Measurements from ENCODE around the gene FFAR3. TPM values are rescaled to one million over a fixed set of nuclear protein-coding genes. Genes with fewer than 3 reads are reported as not detected.

Gene FFAR3
- total RNA-seq, 1 donor from 2014 or later = not detected

GRCh38 chr19:35395382-35396199 lies 37.3 kb downstream of the FFAR3 start:
- H3K36me3 Mint-ChIP-seq (ENCODE audit: low read depth) = no peaks in the 10 kb centered on the region
- peaks cover 7% of the 10 kb centered on the region for H3K27me3 Mint-ChIP-seq (ENCODE audit: low read depth)
- no peak for TF ChIP-seq CTCF (IDR thresholded peaks at IDR 0.05)
- H3K27ac Mint-ChIP-seq (ENCODE audit: unreplicated experiment) = no peak overlapping the region
- no peaks in the 10 kb centered on the region for H3K9me3 Mint-ChIP-seq (ENCODE audit: low read depth)
- H3K4me3 Mint-ChIP-seq (ENCODE audit: unreplicated experiment) = no peak overlapping the region
- H3K4me1 Mint-ChIP-seq (ENCODE audit: low read depth) = no peaks in the 10 kb centered on the region
- DNase-seq (ENCODE audit: low spot score) = no peak

GRCh38 chr19:35396240-35396885 lies 38.1 kb downstream of the FFAR3 start:
- Mint-ChIP-seq H3K4me3 (ENCODE audit: unreplicated experiment) (no peak overlapping the region), H3K4me1 (ENCODE audit: low read depth) (no peaks in the 10 kb centered on the region), H3K27me3 (ENCODE audit: low read depth) (peaks cover 4% of the 10 kb centered on the region), H3K36me3 (ENCODE audit: low read depth) (no peaks in the 10 kb centered on the region), H3K9me3 (ENCODE audit: low read depth) (no peaks in the 10 kb centered on the region), H3K27ac (ENCODE audit: unreplicated experiment) (no peak overlapping the region)
- DNase-seq (ENCODE audit: low spot score) = no peak
- no peak for TF ChIP-seq CTCF (IDR thresholded peaks at IDR 0.05)

- Mint-ChIP-seq H3K27me3 (ENCODE audit: low read depth) (peaks cover 4% of the 10 kb centered on the region), H3K36me3 (ENCODE audit: low read depth) (no peaks in the 10 kb centered on the region), H3K4me1 (ENCODE audit: low read depth) (no peaks in the 10 kb centered on the region), H3K27ac (ENCODE audit: unreplicated experiment) (no peak overlapping the region), H3K9me3 (ENCODE audit: low read depth) (no peaks in the 10 kb centered on the region), H3K4me3 (ENCODE audit: unreplicated experiment) (no peak overlapping the region)
- no peak for DNase-seq (ENCODE audit: low spot score)
- no peak for TF ChIP-seq CTCF (IDR thresholded peaks at IDR 0.05)
Observed at GRCh38 chr19:35397064-35397463, 38.8 kb downstream of the FFAR3 start.

- H3K4me3 Mint-ChIP-seq (ENCODE audit: unreplicated experiment) = no peak overlapping the region
- H3K4me1 Mint-ChIP-seq (ENCODE audit: low read depth) = no peaks in the 10 kb centered on the region
- no peaks in the 10 kb centered on the region for H3K36me3 Mint-ChIP-seq (ENCODE audit: low read depth)
- DNase-seq (ENCODE audit: low spot score) = no peak
- H3K9me3 Mint-ChIP-seq (ENCODE audit: low read depth) = no peaks in the 10 kb centered on the region
- TF ChIP-seq CTCF (IDR thresholded peaks at IDR 0.05) = no peak
- H3K27ac Mint-ChIP-seq (ENCODE audit: unreplicated experiment) = no peak overlapping the region
- H3K27me3 Mint-ChIP-seq (ENCODE audit: low read depth) = peaks cover 6% of the 10 kb centered on the region
Observed at GRCh38 chr19:35398570-35398969, 40.3 kb downstream of the FFAR3 start.

GRCh38 chr19:35399231-35399630 lies 41.0 kb downstream of the FFAR3 start:
- H3K27me3 Mint-ChIP-seq (ENCODE audit: low read depth) = peaks cover 4% of the 10 kb centered on the region
- no peak overlapping the region for H3K27ac Mint-ChIP-seq (ENCODE audit: unreplicated experiment)
- H3K4me1 Mint-ChIP-seq (ENCODE audit: low read depth) = no peaks in the 10 kb centered on the region
- H3K36me3 Mint-ChIP-seq (ENCODE audit: low read depth) = no peaks in the 10 kb centered on the region
- no peaks in the 10 kb centered on the region for H3K9me3 Mint-ChIP-seq (ENCODE audit: low read depth)
- DNase-seq (ENCODE audit: low spot score) = no peak
- no peak for TF ChIP-seq CTCF (IDR thresholded peaks at IDR 0.05)
- H3K4me3 Mint-ChIP-seq (ENCODE audit: unreplicated experiment) = no peak overlapping the region
